HUES64 (cell line): Measurements from ENCODE around the gene TRIM54. TPM values are rescaled to one million over a fixed set of nuclear protein-coding genes. Genes with fewer than 3 reads are reported as not detected.

Source experiments
- H3K27ac ChIP-seq: 2 replicates; pipeline ENCODE4 v1.7.0; 2013; ENCODE audit warnings: low read depth, low read length, inconsistent platforms
- H3K27me3 ChIP-seq: 2 replicates; pipeline ENCODE4 v1.6.1; 2013; ENCODE audit warnings: mild to moderate bottlenecking, low read length; ENCODE audit not compliant: insufficient read depth
- H3K36me3 ChIP-seq: 2 replicates; pipeline ENCODE4 v1.6.1; 2013; ENCODE audit warnings: mild to moderate bottlenecking, low read length; ENCODE audit not compliant: insufficient read depth
- H3K4me1 ChIP-seq: 2 replicates; pipeline ENCODE4 v1.6.1; 2013; ENCODE audit warnings: mild to moderate bottlenecking, low read length, moderate library complexity; ENCODE audit not compliant: insufficient read depth
- H3K4me3 ChIP-seq: 2 replicates; pipeline ENCODE4 v1.5.1; 2013; ENCODE audit warnings: mild to moderate bottlenecking, low read length, moderate library complexity
- H3K9ac ChIP-seq: 2 replicates; pipeline ENCODE4 v1.6.1; 2013; ENCODE audit warnings: mild to moderate bottlenecking, low read depth, low read length
- H3K9me3 ChIP-seq: 2 replicates; pipeline ENCODE4 v1.6.1; 2013; ENCODE audit warnings: low read depth, low read length; ENCODE audit not compliant: insufficient read depth
- WGBS: fragments of 150-250, 120-280 bp; methylation state at CpG from one replicate; pipeline ENCODE4 v1.1.7; 2013; ENCODE audit warnings: missing lambda C conversion rate; 5-methylcytosine and 5-hydroxymethylcytosine counted together
- polyA plus RNA-seq, 2 experiments: library from polyadenylated mRNA; stranded (reverse); fragments of 50-300 nt; gene quantifications; one replicate each; pipeline ENCODE4 v1.2.3, GENCODE V29; 2013

The TRIM54 gene, protein sequence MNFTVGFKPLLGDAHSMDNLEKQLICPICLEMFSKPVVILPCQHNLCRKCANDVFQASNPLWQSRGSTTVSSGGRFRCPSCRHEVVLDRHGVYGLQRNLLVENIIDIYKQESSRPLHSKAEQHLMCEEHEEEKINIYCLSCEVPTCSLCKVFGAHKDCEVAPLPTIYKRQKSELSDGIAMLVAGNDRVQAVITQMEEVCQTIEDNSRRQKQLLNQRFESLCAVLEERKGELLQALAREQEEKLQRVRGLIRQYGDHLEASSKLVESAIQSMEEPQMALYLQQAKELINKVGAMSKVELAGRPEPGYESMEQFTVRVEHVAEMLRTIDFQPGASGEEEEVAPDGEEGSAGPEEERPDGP
- 1.3 TPM for polyA plus RNA-seq (2013, experiment 1 of 2)
- polyA plus RNA-seq (2013, experiment 2 of 2), result 0.95 TPM

DNA sequence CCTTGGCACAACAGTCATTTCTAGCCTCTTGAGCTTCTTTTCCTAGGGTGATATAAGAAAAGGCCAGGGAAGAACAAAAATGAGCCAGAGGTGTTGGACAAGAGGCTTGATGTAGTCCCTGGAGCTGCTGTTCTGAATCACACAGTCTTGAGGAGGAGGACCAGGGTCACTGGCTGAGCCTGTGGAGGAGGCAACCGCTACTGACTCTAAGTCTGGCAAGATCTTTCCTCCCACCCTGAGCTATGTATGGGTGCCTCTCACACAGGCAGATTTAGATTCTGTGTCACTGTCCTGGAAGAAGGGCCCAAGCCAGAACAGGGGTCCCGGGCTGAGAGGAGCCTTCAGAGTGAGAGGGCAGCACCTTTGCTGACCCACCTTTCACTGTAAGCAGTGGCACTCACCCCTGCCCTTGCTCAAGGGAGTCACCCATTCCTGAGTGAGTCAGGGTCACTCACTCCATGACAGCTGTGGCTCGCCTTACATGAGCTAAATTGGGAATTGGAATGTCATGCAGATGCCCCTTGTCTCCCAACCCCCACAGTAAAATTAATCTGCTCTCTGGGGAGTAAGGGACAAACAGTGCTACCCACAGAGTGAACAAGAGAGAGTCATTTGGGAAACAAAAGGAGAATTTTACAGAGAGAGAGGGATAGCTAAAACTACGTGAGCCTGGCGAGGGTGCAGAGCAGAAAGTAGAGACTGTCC, at the start of gene TRIM54:
TSS of gene TRIM54 (plus strand) at position 575 of the 705 bp plus-strand sequence. CDS start 303 bp downstream, outside the sequence.
- Histone ChIP-seq H3K27me3 (peaks cover 12% of the 10 kb centered on the region; the same call in 1 of the 2 replicates), H3K36me3 (no peaks in the 10 kb centered on the region), H3K9ac (peak within 1 kb of the TSS; percentile 30), H3K4me1 (peaks cover 28% of the 10 kb centered on the region), H3K27ac (peak within 1 kb of the TSS; percentile 53; the same call in 1 of the 2 replicates), H3K4me3 (peak within 1 kb of the TSS; percentile 35), H3K9me3 (no peaks in the 10 kb centered on the region)
- WGBS, result 33% methylated on average over 5 of the region's 5 CpGs

DNA sequence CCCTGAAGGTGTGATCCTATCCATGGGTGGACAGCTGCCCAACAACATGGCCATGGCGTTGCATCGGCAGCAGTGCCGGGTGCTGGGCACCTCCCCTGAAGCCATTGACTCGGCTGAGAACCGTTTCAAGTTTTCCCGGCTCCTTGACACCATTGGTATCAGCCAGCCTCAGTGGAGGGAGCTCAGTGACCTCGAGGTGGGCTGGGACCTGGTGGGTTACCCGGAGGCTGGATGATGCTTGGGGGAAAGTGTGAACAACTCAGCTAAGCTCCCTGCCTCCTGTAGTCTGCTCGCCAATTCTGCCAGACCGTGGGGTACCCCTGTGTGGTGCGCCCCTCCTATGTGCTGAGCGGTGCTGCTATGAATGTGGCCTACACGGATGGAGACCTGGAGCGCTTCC, 48.9 kb upstream of the TRIM54 start:
- Histone ChIP-seq H3K9ac (no peak overlapping the region), H3K27me3 (no peaks in the 10 kb centered on the region), H3K4me1 (no peaks in the 10 kb centered on the region), H3K9me3 (no peaks in the 10 kb centered on the region), H3K36me3 (peaks cover 99% of the 10 kb centered on the region), H3K4me3 (no peak overlapping the region), H3K27ac (no peak overlapping the region)
- whole genome bisulfite sequencing, result 96% methylated on average over 14 of the region's 14 CpGs

DNA sequence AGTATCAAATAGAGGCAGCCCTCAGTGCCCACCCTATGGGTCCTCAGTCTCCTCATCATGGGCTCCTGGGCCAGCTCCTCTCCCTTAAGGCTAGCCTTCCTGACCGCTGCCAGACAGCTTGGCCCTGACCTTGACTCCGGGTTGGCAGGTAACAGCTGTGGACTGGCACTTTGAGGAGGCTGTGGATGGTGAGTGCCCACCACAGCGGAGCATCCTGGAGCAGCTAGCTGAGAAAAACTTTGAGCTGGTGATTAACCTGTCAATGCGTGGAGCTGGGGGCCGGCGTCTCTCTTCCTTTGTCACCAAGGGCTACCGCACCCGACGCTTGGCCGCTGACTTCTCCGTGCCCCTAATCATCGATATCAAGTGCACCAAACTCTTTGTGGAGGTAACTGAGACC, 46.1 kb upstream of the TRIM54 start:
- no peak overlapping the region for H3K4me3 ChIP-seq
- no peaks in the 10 kb centered on the region for H3K4me1 ChIP-seq
- H3K27me3 ChIP-seq, result no peaks in the 10 kb centered on the region
- 95% methylated on average over 12 of the region's 12 CpGs for WGBS
- no peak overlapping the region for H3K27ac ChIP-seq
- H3K9me3 ChIP-seq, result no peaks in the 10 kb centered on the region
- no peak overlapping the region for H3K9ac ChIP-seq
- peaks cover 100% of the 10 kb centered on the region for H3K36me3 ChIP-seq

DNA sequence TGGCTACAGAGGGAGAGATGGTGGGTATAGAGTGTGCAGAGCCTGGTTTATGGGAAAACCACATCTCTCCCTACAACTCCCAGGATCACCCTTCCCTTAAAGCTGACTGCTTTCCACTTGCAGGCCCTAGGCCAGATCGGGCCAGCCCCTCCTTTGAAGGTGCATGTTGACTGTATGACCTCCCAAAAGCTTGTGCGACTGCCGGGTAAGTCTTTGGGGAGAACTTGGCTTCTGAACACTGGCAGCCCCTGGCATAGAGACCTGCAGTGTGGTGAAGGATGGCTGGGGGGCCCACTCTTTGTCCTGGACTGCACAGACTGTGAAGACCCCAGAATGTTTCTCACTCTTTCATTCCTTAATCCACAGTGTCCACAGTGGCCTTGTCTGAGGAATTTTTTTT, 45.6 kb upstream of the TRIM54 start:
- no peak overlapping the region for H3K4me3 ChIP-seq
- H3K36me3 ChIP-seq, result peaks cover 100% of the 10 kb centered on the region
- H3K9me3 ChIP-seq, result no peaks in the 10 kb centered on the region
- no peak overlapping the region for H3K27ac ChIP-seq
- no peak overlapping the region for H3K9ac ChIP-seq
- H3K27me3 ChIP-seq, result no peaks in the 10 kb centered on the region
- H3K4me1 ChIP-seq, result no peaks in the 10 kb centered on the region
- 91% methylated on average over 3 of the region's 3 CpGs for WGBS

DNA sequence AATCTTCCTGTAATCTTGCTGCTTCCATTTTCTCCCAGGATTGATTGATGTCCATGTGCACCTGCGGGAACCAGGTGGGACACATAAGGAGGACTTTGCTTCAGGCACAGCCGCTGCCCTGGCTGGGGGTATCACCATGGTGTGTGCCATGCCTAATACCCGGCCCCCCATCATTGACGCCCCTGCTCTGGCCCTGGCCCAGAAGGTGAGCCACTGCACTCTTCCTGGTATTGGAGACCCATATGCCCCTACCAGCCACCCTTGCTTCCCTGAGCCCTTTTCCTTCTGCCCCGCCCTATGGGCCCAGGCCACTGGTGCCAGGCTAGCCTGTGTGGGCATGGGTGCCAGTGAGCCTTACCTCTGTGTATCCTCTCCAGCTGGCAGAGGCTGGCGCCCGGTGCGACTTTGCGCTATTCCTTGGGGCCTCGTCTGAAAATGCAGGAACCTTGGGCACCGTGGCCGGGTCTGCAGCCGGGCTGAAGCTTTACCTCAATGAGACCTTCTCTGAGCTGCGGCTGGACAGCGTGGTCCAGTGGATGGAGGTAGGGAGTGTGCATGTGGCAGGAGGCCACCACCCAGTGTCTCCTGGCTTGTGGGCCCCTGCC, 44.8 kb upstream of the TRIM54 start:
- no peaks in the 10 kb centered on the region for H3K9me3 ChIP-seq
- no peak overlapping the region for H3K4me3 ChIP-seq
- H3K9ac ChIP-seq, result no peak overlapping the region
- H3K27me3 ChIP-seq, result no peaks in the 10 kb centered on the region
- H3K27ac ChIP-seq, result no peak overlapping the region
- H3K4me1 ChIP-seq, result no peaks in the 10 kb centered on the region
- 97% methylated on average over 15 of the region's 15 CpGs for WGBS
- peaks cover 100% of the 10 kb centered on the region for H3K36me3 ChIP-seq

DNA sequence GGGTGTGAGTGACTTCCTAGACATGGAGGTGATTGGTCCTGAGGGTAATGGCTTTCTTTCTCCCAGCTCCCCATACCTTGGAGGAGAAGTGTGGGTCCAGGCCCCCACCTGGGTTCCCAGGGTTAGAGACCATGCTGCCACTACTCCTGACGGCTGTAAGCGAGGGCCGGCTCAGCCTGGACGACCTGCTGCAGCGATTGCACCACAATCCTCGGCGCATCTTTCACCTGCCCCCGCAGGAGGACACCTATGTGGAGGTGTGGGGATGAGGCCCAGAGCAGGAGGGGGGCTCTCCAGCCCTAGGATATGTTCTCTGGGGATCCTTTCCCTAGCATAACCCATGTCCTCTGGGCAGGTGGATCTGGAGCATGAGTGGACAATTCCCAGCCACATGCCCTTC, 43.3 kb upstream of the TRIM54 start:
- H3K27me3 ChIP-seq, result no peaks in the 10 kb centered on the region
- H3K9ac ChIP-seq, result no peak overlapping the region
- no peaks in the 10 kb centered on the region for H3K4me1 ChIP-seq
- no peaks in the 10 kb centered on the region for H3K9me3 ChIP-seq
- 91% methylated on average over 8 of the region's 8 CpGs for WGBS
- H3K36me3 ChIP-seq, result peaks cover 100% of the 10 kb centered on the region
- no peak overlapping the region for H3K4me3 ChIP-seq
- H3K27ac ChIP-seq, result no peak overlapping the region

DNA sequence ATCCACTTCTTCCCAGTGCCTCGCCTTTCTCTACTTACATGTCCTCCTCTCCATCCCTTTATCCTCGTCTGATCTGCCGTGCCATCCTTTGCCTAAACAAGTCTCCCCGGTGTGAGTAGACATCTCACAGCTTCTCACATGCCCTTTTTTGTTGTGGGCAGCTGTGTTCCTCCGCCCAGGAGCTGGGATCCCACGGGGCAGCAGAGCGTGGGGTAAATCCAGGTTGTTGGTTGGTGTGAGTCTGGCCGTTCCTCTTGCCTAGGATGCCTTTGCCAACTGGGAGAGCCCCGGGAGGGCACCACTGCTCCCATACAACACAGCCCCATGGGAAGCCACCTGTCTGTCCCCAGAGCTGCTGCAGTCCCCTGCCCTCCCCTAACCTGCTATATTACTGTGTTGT, 41.8 kb upstream of the TRIM54 start:
- Histone ChIP-seq H3K27me3 (no peaks in the 10 kb centered on the region), H3K9ac (no peak overlapping the region), H3K4me1 (no peaks in the 10 kb centered on the region), H3K36me3 (peaks cover 95% of the 10 kb centered on the region), H3K4me3 (no peak overlapping the region), H3K27ac (no peak overlapping the region), H3K9me3 (no peaks in the 10 kb centered on the region)
- WGBS, result 95% methylated on average over 9 of the region's 9 CpGs

DNA sequence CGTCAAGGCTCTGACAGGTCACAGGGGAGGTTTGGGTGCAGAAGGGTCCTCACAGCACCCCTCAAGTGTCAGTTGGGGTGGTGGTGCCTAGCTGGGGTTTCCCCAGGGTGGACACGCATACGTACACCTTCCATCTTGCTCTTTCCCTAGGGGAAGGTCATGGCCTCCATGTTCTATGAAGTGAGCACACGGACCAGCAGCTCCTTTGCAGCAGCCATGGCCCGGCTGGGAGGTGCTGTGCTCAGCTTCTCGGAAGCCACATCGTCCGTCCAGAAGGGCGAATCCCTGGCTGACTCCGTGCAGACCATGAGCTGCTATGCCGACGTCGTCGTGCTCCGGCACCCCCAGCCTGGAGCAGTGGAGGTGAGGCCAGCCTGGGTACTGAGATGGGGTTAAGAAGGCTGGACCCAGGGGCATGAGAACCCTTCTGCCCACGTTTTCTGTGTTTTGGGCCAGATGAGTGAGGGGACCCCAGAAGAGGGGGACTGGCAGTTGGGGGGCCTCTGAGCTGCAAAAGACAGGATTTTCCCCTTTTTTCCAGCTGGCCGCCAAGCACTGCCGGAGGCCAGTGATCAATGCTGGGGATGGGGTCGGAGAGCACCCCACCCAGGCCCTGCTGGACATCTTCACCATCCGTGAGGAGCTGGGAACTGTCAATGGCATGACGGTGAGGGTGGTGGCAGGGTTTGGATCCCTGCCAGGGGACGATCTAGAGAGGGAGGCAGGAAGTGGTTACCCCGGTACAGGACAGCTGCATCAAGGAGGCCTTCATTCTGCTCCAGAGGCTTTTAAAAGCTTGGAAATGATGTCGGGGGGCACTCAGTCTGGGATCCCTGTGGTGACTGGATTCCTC, 40.2 kb upstream of the TRIM54 start:
- no peak overlapping the region for H3K4me3 ChIP-seq
- H3K36me3 ChIP-seq, result peaks cover 79% of the 10 kb centered on the region
- H3K27ac ChIP-seq, result no peak overlapping the region
- H3K9me3 ChIP-seq, result no peaks in the 10 kb centered on the region
- no peak overlapping the region for H3K9ac ChIP-seq
- H3K27me3 ChIP-seq, result no peaks in the 10 kb centered on the region
- WGBS, result 95% methylated on average over 24 of the region's 24 CpGs
- no peaks in the 10 kb centered on the region for H3K4me1 ChIP-seq

DNA sequence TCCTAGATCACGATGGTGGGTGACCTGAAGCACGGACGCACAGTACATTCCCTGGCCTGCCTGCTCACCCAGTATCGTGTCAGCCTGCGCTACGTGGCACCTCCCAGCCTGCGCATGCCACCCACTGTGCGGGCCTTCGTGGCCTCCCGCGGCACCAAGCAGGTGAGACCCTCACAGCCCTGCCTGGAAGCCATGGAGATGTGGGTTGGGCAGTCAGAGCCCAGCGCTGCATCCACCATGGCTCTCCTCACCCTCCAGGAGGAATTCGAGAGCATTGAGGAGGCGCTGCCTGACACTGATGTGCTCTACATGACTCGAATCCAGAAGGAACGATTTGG, 39.6 kb upstream of the TRIM54 start:
- Histone ChIP-seq H3K36me3 (peaks cover 73% of the 10 kb centered on the region), H3K27me3 (no peaks in the 10 kb centered on the region), H3K9ac (no peak overlapping the region), H3K27ac (no peak overlapping the region), H3K4me3 (no peak overlapping the region), H3K9me3 (no peaks in the 10 kb centered on the region), H3K4me1 (no peaks in the 10 kb centered on the region)
- 96% methylated on average over 16 of the region's 16 CpGs for WGBS

DNA sequence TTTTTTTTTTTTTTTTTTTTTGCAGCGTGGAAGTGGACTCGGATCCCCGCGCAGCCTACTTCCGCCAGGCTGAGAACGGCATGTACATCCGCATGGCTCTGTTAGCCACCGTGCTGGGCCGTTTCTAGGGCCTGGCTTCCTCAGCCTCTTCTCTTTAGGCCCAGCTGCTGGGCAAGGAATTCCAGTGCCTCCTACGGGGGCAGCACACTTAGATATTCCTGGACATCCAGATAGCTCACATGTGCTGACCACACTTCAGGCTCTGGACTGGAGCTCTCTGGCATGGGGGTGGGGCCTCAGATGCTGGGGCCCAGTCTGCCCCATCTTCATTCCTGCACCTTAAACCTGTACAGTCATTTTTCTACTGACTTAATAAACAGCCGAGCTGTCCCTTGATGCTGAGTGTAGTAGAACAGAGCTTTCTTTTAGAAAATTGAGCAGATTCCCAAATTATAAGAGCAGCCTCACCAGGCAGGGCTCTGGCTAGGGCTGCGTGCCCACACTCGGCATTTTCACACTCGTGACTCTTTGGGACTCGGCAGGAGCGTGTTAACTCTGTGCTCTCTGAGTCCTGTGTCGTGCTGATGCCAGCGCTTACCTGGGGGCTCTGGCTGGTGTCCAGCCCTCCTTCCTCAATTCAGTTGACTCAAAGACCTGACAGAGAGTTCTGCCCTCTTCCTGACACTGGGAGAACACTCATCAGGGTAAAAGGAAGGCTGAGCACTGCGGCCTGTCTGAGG, 38.7 kb upstream of the TRIM54 start:
- Histone ChIP-seq H3K9ac (no peak overlapping the region), H3K9me3 (no peaks in the 10 kb centered on the region), H3K4me3 (no peak overlapping the region), H3K27ac (no peak overlapping the region), H3K27me3 (no peaks in the 10 kb centered on the region), H3K36me3 (peaks cover 64% of the 10 kb centered on the region), H3K4me1 (no peaks in the 10 kb centered on the region)
- 97% methylated on average over 19 of the region's 19 CpGs for WGBS
